ENCODE data around the gene PCMT1. TPM values are rescaled to one million over a fixed set of nuclear protein-coding genes. Genes with fewer than 3 reads are reported as not detected.
"Not testable (repeated sequence)": the region's sequence is repeated elsewhere in the genome, so short reads cannot be mapped to it uniquely, and the experiment has no call there.

Gene PCMT1
- total RNA-seq, 1 experiment from 2014 or later: 163 TPM

DNA sequence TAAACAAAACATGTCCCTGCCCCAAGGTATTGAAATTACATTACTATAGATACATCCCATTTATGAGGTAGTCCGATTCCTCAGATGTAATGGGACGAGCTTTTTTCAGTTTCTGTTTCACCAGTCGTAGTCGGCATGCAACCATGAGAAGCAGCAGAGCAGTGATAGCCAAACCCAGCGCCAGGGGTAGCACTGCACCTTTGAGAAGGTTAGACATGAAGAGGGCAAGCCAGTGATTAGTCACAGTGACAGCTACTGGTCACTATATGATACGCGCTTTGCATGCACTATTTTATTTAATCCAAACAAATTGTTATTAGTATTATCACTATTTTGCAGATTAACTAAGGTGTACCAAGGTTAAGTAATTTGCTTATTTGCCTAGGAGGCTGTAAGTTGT, 71.0 kb downstream of the PCMT1 start:
- no peak for DNase-seq (ENCODE audit: low read depth)

DNA sequence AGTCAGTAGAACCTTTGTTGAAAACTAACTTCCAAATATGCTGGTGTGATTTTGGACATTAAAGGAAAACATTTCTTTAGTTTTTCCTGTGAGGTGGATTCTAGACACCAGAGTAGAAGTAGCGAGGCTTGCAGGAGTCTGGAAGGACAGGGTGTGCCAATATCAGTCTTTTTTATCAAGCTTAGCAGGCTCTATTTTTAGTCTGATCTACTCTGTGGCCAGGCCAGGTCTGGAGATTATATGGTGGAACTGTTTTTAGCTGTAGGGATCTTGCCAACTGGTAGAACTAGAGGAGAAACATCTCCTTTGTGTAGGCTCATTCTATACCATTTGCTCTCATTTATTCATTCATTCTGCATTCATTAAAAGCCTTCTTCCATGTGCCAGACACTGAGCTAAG, 72.0 kb downstream of the PCMT1 start:
- no peak for DNase-seq (ENCODE audit: low read depth)

DNA sequence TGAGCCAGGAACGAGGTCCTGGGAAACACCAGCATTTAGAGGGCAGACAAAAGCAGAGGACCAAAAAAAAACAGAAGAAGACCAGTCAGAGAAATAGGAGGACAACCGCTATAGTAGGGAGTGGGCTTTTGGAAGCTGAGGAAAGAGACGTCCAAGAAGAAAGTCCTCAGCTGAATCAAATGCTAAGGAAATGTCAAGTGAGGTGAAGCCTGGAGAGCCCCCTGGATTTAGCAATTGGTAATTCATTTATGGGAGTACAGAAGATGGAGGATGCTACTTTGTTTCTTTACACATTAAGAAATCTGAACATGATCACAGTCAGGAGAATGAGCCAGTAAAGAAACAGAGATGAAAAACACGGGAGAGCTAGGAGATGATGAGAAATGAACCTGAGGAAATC, 73.5 kb downstream of the PCMT1 start:
- DNase-seq (ENCODE audit: low read depth): no peak

DNA sequence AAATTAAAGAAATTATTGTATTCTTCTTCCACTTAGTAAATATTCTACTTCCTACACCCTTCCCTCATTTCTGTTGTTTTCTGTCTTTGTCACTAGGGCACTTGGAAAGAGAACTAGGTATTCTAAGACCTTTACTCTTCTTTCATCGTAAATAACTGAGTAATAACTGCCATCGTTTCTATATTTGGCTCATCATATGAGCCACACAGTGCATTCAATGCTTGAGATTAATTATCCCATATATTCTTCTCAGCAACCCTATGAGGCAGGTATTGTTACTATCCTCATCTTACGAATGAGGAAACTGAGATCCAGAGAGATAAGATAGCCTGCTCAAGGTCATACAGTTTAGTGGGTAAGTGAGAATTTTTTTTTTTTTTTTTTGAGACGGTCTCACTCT, 75.8 kb downstream of the PCMT1 start:
- DNase-seq (ENCODE audit: low read depth): no peak

DNA sequence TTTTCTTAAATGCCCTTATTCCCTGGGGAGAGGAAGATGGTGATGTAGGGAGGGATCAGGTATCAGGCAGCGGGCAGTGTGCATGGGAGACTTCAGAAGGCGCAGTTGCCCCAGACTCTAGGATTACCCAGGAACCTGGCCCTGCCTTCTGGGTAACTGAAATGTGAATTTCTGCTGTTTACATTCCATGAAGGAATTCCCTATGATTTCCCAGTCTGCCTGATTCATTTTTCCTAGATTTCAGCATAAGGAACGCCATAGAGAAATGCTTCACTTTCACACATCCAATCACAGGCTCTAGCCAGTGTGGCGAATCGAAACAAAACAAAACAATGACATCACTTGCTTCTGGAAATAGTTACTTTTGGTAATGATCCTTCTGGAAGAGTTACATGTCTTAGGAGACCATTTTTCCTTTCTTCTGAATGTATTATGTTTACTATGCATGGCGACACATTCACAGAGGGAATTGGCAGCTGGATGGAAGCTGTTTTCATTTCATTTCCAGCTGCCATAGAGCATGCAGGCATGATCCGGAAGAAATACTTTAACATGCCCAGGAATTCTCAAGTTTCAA, 81.3 kb downstream of the PCMT1 start:
- peak; percentile 70 for DNase-seq (ENCODE audit: low read depth)

GRCh38 chr6:149831308-149831820, 81.8 kb downstream of the PCMT1 start:
- no peak for DNase-seq (ENCODE audit: low read depth)

GRCh38 chr6:149833651-149834050, 84.1 kb downstream of the PCMT1 start:
- no peak for DNase-seq (ENCODE audit: low read depth)

GRCh38 chr6:149834513-149835481, 85.3 kb downstream of the PCMT1 start:
- DNase-seq (ENCODE audit: low read depth): peak; percentile 69

DNA sequence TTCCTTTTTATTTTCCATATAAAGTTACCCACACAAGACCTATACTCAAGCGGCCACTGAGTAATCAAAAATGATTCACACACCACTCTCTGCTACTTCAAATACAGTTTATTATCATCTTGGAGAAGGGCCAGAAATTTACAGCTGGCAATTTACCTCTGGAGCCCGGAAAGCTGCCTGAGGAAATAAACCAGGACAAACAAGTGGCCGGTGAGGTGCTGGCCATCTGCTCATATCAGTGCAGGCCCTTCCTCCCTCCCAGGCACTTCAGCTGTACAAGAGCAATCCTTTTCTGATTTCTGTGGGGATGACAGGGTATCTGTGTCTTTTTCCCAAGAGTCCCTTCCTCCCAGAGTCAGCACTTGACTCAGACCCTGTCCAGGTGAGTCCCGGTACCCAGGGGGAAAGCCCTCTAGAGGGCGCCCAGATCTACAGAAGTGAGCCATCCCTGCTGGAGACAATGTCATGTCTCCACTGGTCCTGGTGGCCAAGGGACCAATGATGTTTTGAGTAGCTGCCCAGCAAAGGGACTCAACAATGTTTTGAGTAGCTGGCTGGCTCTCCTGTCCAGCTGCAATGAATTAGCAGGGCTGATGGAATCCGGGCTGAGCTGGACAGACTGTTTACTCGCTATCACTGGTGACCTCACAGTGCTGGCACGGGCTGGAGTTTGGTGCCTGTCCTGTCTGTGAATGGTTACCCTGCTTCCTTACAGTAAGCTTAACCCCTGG, 91.0 kb downstream of the PCMT1 start:
- DNase-seq (ENCODE audit: low read depth): peak; percentile 43

- DNase-seq (ENCODE audit: low read depth): no peak
Observed at GRCh38 chr6:149842331-149842730, 92.8 kb downstream of the PCMT1 start.

DNA sequence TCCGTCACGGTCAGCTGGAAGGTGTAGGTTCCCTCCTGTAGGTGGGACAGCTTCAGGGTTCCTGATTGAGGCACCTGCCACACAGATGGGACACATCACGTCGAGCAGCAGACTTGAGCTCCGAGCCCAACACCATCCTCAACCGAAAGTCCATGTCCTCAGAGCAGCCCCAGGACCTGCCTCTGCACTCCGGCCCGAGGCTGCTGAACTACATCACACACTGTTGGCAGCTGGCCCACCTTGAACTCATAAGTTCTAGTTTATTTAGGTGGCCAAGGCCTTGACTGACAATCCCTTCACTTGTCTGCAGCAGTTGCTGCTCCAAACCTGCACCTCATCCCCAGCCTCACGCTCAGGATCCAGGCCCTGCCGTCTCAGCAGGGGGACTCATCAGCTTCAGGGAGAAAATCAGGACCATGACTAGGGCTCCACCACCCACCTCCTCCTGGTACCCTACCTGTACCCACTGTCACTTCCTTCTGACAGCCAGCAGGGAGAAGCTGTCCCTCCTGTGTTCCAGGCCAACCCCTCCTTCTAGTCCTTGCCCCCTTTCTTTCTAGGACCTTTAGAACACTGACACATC, 93.6 kb downstream of the PCMT1 start:
- no peak for DNase-seq (ENCODE audit: low read depth)

- peak; percentile 46 for DNase-seq (ENCODE audit: low read depth)
Observed at GRCh38 chr6:149844036-149844435, 94.5 kb downstream of the PCMT1 start.

DNA sequence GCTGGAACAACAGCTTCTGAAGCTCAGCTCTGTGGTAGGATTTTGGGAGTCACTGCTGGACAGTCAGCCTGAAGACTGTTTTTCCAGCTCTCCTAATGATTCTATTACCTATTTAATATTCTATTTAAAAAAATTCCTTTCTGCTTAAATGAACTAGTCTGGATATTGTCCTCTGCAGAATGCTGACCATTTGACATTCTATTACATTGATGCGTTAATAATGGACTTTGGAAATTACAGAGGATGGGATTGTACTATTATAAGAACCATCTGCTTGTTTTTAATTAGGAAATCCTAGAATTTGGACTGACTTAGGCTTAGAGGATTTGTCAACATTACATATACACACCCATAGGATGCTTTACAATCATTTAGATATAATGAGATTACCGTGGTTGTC, 94.9 kb downstream of the PCMT1 start:
- DNase-seq (ENCODE audit: low read depth): no peak

GRCh38 chr6:149845549-149845948, 96.0 kb downstream of the PCMT1 start:
- DNase-seq (ENCODE audit: low read depth): no peak

GRCh38 chr6:149846321-149846720, 96.8 kb downstream of the PCMT1 start:
- peak; percentile 86 for DNase-seq (ENCODE audit: low read depth)

GRCh38 chr6:149847939-149848267, 98.4 kb downstream of the PCMT1 start:
- no peak for DNase-seq (ENCODE audit: low read depth)

GRCh38 chr6:149848343-149848742, 98.8 kb downstream of the PCMT1 start:
- DNase-seq (ENCODE audit: low read depth): not testable (repeated sequence)

DNA sequence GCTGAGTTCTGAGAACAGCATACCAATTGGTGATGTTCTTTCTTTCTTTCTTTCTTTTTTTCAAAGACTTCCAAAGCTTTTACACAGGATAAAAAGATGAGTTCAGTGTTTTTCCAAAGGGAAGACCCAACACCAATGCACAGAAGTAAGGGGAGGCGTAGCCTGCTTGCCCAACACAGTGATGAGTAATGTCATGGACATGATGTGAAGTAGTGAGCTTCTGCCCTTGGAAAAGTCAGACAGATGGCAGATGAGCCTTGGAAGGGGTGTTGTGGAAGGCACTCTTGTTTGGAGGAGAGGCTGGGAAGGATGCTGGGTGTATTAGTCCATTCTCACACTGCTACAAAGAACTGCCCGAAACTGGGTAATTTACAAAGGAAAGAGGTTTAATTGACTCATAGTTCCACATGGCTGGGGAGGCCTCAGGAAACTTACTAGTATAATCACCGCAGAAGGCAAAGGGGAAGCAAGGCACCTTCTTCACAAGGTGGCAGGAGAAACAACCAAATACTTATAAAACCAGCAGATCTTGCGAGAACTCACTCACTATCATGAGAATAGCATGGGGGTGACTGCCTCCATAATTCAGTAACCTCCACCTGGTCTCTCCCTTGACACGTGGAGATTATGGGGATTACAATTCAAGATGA, 102.0 kb downstream of the PCMT1 start:
- DNase-seq (ENCODE audit: low read depth): peak; percentile 49

DNA sequence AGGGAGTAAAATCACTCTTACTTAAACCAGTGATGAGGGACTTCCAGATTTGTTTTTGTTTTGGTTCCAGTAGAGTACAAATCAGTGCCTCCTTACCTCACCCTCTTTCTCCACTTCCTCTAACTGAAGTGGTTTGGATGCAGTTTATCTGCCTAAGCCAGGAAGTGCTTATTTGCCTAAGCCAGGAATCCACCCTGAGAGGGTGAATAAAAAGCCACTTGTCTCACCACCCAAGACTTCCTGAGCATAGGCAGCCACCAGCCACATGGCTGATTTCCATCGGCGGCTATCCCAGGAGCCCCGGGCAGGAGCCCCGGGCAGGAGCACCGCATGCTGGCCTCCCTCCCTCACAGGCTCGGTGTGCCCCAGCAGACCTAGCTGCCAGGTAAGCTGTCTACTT, 102.6 kb downstream of the PCMT1 start:
- no peak for DNase-seq (ENCODE audit: low read depth)

DNA sequence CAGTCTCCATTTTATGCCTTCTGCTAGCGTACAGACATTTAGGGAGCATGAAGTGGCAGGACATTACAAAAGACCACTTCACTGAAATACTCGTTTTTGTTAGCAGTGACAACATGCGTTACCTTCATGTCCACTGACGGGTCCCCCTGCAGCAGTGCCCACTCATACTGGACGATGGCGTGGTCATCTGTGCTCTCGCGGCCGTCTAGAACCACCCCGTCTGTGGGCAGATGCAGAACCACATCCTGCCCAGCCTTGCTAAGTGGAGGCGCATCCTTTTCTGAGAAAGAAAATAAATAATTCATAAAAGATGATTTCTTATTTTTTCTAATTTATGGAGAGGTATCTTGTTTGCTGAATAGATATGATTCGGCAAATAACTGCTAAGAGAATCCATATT, 103.3 kb downstream of the PCMT1 start:
- no peak for DNase-seq (ENCODE audit: low read depth)

DNA sequence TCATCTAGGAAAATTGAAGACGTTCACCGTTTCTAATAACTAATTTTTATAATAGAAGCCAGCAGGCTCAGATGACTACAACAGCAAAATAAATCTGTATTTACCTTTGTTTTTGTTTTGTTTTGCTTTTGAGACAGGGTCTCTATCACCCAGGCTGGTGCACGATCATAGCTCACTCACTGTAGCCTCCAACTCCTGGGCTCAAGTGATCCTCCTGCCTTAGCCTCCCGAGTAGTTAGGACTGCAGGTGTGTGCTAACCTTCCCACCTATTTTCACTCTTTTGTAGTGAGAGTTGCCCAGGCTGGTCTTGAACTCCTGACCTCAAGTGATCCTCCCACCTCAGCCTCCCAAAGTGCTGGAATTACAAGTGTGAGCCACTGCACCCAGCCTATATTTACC, 104.5 kb downstream of the PCMT1 start:
- DNase-seq (ENCODE audit: low read depth): not testable (repeated sequence)
